Ascending aorta (tissue), 2 donors: Measurements from ENCODE around the gene ARMC2. TPM values are rescaled to one million over a fixed set of nuclear protein-coding genes. Genes with fewer than 3 reads are reported as not detected.
A peak's percentile ranks its signal among the peaks of the same experiment; 100 is the strongest.

Source experiments
- DNase-seq, 2 donors: peaks; one replicate each; pipeline ENCODE4 v3.0.0-alpha.2; 2019; ENCODE audit warnings: low spot score in 2 of 2
- H3K27ac ChIP-seq, 2 donors: fragments of 200-600 bp; sonication (generic); one replicate each; pipeline ENCODE4 v1.5.1; 2016 to 2017; ENCODE audit warnings: mild to moderate bottlenecking in 1 of 2
- H3K27me3 ChIP-seq: fragments of 200-600 bp; sonication (generic); one replicate; pipeline ENCODE4 v1.5.1; 2017
- H3K36me3 ChIP-seq, 2 donors: fragments of 200-600 bp; sonication (generic); one replicate each; pipeline ENCODE4 v1.5.1; 2016
- H3K4me1 ChIP-seq, 2 donors: fragments of 200-600 bp; sonication (generic); one replicate each; pipeline ENCODE4 v1.5.1; 2016 to 2017; ENCODE audit warnings: mild to moderate bottlenecking in 1 of 2
- H3K4me3 ChIP-seq, 2 donors: fragments of 200-600 bp; sonication (generic); one replicate each; pipeline ENCODE4 v1.5.1; 2016 to 2017; ENCODE audit warnings: mild to moderate bottlenecking in 1 of 2
- H3K9me3 ChIP-seq, 2 donors: fragments of 200-600 bp; sonication (generic); one replicate each; pipeline ENCODE4 v1.5.1; 2016
- CTCF ChIP-seq, 3 experiments: fragments of 200-600 bp in 2 of 3; fragments of 450-650 bp in 1 of 3; sonication (generic) in 2 of 3; IDR thresholded peaks; one replicate each; pipeline ENCODE4 v1.5.1; 2016 to 2019; ENCODE audit warnings: antibody characterized with exemption in 3 of 3, mild to moderate bottlenecking in 1 of 3, moderate library complexity in 1 of 3
- intact Hi-C: fragments of 100-400 bp; cut with DNase I; formaldehyde crosslinking; loops from one replicate; pipeline ENCODE4 v1.15.1; 2023
- total RNA-seq: library from RNA; depleted of rRNA; stranded (reverse); fragments of >200 nt; gene quantifications from one replicate; pipeline ENCODE4 v1.1.0, GENCODE V29; 2016

The ARMC2 gene
- total RNA-seq, 1 donor from 2014 or later: 0.11 TPM

- Histone ChIP-seq H3K9me3 (no peaks in the 10 kb centered on the region), H3K27ac (no peak overlapping the region), H3K4me1 (no peaks in the 10 kb centered on the region), H3K27me3 (no peaks in the 10 kb centered on the region), H3K36me3 (no peaks in the 10 kb centered on the region), H3K4me3 (no peak overlapping the region)
- intact Hi-C loops: no loop called here
- peak in 1 of 3 experiments; percentile 8 for TF ChIP-seq CTCF (IDR thresholded peaks at IDR 0.05)
- no peak for DNase-seq
These were observed 66.2 kb downstream of the ARMC2 start for GRCh38 chr6:108914235-108915022.

DNA sequence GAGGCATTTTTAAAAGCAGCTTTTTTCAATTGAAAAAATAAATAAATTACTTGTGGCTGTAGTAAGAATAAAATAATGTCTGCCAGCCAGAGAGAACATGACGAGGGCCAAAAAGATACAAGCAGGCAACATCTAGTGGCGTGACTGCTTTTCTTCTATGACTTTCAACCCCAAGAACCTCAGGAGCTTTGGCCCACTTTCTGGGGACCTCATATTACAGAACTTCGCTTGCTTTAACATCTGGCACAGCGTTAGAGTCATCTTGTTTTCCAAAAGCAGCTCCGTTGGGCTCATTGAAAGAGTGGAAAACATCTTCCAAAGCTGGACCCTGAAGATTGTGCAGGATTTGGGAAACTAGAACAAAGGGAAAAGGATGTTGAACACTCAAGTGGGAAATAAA lies 67.0 kb downstream of the ARMC2 start:
- intact Hi-C loops: no loop called here
- no peaks in the 10 kb centered on the region for H3K27me3 ChIP-seq
- H3K27ac ChIP-seq: no peak overlapping the region
- H3K4me1 ChIP-seq: no peaks in the 10 kb centered on the region
- no peak overlapping the region for H3K4me3 ChIP-seq
- H3K36me3 ChIP-seq: no peaks in the 10 kb centered on the region
- H3K9me3 ChIP-seq: no peaks in the 10 kb centered on the region
- DNase-seq: no peak
- TF ChIP-seq CTCF (IDR thresholded peaks at IDR 0.05): no peak

GRCh38 chr6:108916026-108916686 lies 67.9 kb downstream of the ARMC2 start:
- Histone ChIP-seq H3K4me3 (no peak overlapping the region), H3K9me3 (no peaks in the 10 kb centered on the region), H3K27ac (no peak overlapping the region), H3K4me1 (peaks cover 0 to 8% of the 10 kb centered on the region in 2 donors), H3K27me3 (no peaks in the 10 kb centered on the region), H3K36me3 (no peaks in the 10 kb centered on the region)
- intact Hi-C loops: no loop called here
- no peak for DNase-seq
- no peak for TF ChIP-seq CTCF (IDR thresholded peaks at IDR 0.05)

GRCh38 chr6:108920751-108921150 lies 72.5 kb downstream of the ARMC2 start:
- no peaks in the 10 kb centered on the region for H3K27me3 ChIP-seq
- H3K36me3 ChIP-seq: no peaks in the 10 kb centered on the region
- intact Hi-C loops: no loop called here
- H3K9me3 ChIP-seq: no peaks in the 10 kb centered on the region
- DNase-seq: no peak
- H3K4me3 ChIP-seq: no peak overlapping the region
- no peak for TF ChIP-seq CTCF (IDR thresholded peaks at IDR 0.05)
- peaks cover 0 to 13% of the 10 kb centered on the region in 2 donors for H3K4me1 ChIP-seq
- H3K27ac ChIP-seq: no peak overlapping the region

DNA sequence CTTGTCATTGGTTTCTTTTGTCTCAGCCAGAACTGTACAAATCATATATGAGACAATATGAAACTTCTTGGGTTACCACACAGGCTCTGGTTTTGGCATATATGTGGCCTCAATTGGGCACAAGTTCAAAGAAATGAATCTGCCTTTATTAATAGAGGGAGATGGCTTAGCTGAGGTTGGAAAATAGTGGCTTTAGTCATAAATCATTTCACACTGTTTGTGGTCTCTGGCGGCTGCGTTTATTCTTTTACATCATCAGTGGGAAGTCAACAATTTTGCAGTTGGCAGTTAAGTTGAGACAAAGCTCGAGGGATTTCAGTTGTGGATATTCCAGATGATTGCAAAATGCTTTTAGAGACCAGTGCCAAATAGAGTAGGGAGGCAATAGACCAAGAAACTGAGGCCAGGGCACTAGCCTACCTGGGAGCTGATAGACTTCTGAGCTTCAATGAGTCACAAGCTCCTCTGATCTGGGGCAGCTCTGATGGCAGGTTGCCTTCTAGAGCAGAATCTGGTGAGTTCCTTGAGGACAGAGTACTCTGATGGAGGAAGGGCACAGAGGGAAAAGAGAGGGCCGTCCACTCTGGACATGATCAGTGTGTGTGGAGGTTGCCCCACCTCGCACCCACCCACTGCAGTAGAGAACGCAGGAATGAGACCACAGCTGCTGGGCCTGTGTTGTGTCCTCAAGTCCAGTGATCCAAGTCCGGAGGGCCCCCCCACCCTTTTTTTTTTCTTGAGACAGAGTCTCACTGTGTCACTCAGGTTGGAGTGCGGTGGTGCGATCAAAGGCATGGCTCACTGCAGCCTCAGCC lies 73.5 kb downstream of the ARMC2 start:
- no peak overlapping the region for H3K4me3 ChIP-seq
- no peak overlapping the region for H3K27ac ChIP-seq
- TF ChIP-seq CTCF (IDR thresholded peaks at IDR 0.05): no peak
- no peaks in the 10 kb centered on the region for H3K27me3 ChIP-seq
- intact Hi-C loops: no loop called here
- DNase-seq: no peak
- no peaks in the 10 kb centered on the region for H3K9me3 ChIP-seq
- peaks cover 0 to 13% of the 10 kb centered on the region in 2 donors for H3K4me1 ChIP-seq
- no peaks in the 10 kb centered on the region for H3K36me3 ChIP-seq
